GM19438 (cell line): ENCODE data around the gene MET.
"Not testable (repeated sequence)": the region's sequence is repeated elsewhere in the genome, so short reads cannot be mapped to it uniquely, and the experiment has no call there.

Experiments used
- ATAC-seq: cut with Tn5 transposase; IDR thresholded peaks from one replicate; pipeline ENCODE4 v1.9.1; 2021; ENCODE audit warnings: low read depth; ENCODE audit not compliant: unreplicated experiment

Gene MET

DNA sequence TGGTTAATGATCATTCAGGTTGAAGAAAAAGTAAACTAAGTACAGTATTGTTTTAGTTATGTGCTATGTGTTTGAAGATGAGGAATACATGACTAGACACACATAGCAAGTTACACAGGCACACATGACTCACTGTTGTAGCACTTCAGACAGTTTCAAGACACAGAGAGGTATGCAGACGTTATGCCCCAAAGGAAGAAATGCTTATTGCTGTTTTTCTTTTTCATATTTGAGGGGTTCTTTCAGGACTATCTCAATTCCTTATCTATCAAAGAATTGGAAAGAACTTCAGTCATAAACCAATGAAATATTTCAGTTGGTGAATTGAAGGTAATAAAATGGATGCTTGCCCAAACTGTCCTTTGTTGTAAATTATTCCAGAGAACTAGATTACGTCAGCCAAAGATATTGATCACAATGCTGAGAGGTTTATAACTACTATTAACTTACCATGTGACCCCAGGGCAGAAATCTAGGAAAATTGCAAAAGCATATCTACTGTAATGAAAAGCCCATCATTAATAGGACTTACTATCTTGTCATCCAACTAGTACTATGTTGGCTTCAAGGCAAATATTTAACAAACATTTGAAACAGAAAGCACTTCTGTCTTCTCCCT is 129.2 kb downstream of the MET start:
- no peak for ATAC-seq

DNA sequence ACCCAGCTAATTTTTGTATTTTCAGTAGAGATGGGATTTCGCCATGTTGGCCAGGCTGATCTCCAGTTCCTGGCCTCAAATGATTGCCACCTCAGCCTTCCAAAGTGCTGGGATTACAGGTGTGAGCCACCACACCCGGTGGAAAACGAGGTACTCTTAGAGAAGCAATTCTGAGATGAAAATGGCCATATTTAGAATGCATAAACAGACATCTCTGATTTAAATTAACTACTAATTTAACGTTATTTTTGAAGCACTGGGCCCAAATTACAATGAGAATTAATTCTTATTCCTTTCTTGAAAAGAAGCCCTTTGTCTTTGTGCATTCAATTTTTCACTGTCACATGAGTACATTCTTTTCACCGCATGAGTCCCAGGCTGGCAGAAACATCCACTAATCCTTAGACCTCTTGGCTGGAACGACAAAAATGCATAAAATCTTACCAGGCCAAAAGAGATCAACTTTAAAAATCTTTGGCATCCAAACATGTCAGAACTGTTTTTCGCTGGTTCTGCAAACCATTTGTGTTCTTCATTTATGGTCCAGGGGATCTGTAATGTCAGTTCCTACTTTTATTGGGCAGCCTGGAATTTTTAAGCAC is 130.2 kb downstream of the MET start:
- ATAC-seq: no peak

DNA sequence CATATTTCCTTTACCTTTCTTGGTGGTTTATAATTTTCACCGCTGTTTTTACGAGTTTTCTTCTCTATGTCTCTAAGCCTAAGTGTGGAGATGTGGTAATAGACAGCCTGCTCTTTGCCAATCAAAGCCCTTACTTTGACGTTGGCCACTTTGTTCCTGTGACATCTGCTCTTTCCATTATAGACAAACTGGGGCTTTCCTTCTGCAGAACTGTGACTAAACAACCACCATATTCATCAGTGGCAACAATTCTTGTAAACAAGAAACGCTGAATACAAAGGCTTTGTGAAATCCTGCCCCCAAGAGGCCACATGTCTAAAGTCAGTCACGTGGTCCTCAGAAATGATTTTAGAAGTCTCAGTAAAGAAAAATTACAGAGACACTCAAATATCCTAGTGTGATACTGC is 130.8 kb downstream of the MET start:
- ATAC-seq: no peak

DNA sequence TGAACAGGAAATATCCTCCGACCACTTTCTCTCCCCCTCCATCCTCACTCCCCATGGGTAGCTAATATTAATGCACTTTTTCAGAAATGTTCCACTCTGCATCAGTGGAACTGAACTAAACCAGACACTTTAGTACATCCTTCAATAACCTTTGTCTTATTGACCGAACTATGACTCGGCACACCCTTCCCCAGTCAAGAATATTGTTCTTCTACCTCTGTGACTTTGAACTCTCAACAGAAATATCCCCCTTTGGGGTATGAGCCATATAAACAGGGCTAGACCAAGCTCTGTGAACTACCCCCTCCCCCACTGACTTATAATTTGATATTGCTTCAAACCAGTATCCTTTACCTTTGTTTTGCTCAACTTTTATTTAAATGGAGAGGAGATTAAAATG is 132.5 kb downstream of the MET start:
- ATAC-seq: no peak

DNA sequence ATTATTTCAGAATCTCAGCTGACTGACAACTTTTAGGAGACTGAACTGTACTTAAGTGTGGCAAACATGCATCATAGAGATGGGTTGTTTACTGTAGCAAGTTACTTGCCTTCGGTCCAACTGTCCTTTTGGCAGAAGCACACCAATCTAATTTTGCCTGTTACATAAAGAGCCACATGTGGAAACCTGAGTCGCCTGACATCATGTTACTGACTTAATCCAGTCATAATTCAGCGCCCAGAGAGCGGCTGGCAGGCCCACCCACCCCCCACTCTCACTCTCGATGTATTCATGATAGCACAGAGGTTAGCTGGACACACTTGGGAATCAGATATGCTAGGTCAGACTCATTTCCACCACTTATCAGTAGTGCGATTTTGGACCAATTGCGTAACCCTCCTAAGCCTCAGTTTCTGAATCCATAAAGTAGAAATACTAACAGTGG is 133.1 kb downstream of the MET start:
- ATAC-seq: no peak

DNA sequence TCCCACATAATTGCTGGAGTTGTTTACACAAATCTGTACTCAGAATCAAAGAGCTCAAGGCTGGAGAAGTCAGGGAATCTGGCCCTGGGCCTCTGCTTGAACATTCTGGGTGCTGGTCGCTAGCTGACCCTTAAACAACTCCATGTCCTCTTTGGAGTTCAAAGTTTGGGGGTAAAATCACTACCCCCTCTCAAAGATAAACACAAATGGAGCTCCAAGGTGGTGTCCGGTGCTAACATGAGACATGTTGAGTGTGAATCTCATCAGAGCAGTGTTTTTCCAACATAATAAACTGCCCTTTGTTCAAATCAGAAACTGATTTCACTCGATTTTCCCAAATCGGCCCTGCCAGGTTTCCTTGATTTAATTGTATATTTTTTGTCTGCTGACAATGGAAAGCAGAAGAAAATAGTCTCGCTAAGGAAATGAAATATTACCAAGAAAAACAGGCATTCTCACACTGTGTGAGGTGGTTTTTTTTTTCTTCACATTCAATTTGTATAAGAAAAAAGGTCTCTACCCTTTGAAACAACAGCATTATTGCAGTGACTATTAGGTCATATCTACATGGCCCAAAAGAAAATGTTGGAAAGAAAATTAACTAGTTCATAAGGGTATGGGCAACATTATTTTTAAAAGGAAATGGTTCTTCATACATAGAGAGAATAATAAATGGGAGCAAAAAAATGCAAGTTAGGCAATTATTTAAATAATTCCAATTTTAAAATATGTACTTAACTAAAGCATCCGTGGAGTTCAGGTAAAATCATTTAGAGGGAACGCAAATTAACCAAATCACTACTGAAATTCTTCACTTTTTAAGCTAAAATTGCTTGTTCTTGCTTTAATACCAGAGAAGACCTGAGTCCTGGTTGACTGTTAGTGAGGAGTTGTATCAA is 134.3 kb downstream of the MET start:
- no peak for ATAC-seq

DNA sequence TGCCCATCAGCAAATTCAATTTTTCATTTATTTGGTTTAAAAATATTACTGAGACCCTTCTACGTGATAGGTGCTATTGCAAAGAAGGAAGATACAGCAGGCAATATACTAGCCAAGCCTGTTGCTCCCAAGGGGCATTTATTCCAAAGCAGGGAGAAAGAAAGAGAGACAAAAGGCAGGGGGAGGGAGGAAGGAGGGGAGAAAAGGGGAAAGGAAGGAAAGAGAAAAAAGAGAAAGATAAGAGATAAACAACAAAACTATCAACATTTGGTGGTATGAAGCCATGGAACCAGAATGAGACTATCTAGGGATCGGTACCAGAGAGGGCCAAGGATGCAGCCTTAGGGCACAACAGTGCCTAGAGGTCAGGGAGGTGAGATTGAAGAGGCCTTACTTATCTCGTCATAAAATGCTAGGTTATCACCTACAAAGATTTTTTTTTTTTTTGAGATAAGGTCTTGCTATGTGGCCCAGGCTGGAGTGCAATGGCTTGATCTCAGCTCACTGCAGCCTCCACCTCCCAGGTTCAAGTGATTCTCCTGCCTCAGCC is 135.1 kb downstream of the MET start:
- ATAC-seq: no peak

DNA sequence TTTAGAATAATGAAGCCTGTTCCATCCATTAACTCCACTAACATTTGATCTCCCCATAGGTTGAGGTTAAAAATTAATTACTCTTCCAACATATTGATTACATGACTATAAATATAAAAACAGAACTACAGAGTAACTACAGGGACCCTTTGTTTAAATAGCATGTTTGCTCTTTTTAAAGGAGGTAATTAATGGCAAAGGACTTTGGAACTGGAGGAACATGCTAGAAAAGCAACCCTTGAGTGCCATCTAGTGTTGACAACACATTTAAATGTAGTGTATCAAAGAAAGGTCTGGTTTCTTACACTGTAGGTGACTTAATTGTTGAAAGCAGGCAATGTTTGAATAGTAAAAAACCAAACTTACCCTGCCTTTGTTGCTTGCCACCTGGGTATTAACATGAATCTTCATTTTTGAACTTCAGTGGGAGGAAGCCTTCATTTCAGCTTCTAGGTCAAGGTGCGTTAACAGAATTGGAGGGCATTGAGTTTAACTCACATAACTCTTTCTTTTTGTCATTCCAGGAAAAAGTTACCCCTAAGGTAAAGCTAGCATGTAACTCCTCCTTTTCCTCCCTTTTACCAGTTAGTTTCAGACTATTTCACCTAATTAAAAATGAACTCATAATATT is 137.8 kb downstream of the MET start:
- ATAC-seq: no peak

DNA sequence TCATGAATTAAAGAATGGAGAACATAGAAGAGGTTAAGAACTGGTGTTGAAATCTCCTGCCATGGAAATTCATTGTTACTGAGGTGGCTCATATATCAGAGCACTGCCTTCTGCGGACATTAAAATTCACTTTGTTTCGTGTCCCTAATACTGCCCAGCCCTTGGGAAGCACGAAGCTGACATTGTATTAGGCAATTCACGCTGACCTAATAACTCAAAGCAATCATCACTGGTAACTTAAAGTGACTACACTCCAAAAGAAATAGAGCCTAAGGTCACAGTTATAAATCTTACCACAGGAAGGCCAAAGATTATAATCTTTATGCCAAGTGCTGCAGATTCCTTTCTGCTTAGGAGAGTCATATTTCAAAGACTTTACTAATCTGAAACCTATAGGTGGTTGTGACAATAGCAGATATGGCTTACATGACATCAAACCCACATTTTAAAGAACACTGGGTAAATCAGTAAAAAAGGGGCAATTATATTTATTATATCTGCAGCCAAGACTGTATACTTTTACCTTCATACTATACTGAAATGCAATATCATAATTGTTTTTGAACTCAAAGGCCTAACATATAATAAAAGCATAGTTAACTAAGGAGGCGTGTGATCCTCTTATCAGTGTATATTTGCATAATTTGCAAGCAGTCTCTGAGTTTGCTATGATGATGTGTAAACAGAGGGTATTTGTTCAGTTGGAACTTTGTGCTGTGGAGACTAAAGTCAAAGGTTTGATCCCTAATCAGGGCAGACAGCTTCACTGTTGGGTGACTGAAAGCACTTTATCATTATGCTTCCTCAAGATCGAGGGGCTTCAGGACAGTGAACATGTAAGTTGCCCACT is 138.5 kb downstream of the MET start:
- no peak for ATAC-seq

DNA sequence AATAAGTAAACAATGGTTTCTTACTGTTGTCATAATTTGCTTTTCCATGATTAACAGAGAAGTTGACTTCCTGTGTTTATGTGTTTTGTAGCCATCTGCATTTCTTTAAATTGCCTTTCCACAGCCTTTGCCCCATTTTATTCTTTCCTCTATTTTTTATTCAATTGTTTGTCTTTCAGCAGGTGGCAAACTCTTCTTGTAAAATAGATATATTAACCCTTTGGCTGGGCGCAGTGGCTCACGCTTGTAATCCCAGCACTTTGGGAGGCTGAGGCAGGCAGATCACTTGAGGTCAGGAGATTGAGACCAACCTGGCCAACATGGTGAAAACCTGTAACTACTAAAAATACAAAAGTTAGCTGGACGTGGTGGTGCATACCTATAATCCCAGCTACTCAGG is 139.8 kb downstream of the MET start:
- no peak for ATAC-seq

DNA sequence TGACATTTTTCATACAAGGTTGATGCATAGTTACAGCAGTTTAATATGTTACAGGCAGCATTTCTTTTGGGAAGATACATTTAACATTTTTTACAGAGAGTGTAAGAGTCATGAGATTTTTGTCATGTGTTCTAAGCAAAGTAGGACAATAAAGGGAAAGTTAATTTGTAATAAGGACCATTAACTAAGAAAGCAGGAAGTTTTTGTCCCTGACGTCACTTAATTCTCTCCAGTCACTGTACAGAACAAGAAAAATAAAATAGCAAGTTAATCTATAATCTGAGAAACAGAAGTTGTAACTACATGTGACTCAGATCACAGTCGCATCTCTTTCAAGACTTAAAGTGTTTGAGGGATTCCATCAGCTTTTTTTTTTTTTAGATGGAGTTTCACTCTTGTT is 140.9 kb downstream of the MET start:
- ATAC-seq: no peak

DNA sequence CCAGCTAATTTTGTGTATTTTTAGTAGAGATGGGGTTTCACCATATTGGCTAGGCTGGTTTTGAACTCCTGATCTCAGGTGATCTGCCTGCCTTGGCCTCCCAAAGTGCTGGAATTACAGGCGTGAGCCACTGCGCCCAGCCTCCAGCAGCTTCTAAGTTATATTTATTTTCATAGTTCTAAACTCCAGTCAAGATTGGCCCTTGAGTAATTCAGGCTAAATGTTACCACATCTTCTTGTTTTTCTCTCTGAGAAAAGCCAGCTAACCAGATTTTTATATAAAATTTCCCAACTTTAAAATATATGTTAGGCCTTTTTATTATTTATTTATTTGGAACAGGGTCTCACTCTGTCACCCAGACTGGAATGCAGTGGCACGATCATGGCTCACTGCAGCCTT is 141.4 kb downstream of the MET start:
- ATAC-seq: not testable (repeated sequence)

DNA sequence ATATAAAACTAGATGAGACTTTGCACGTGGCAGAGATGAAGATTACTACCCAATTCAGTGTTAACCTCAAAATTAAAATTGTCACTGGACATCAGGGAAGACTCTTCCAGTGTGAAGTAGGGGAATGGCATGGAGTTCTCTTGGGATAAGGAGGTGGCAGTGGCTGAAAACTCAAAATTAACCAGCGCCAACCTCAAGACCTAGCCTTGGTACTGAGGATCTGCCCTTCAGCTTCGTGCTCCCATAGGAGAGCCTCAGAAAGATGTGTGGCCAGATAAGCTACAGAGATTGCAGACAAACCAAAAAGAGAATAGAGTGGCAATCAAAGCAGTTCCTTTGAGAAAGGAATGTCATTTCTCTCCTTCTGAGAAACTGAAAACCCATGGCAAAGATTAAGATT is 143.0 kb downstream of the MET start:
- no peak for ATAC-seq

DNA sequence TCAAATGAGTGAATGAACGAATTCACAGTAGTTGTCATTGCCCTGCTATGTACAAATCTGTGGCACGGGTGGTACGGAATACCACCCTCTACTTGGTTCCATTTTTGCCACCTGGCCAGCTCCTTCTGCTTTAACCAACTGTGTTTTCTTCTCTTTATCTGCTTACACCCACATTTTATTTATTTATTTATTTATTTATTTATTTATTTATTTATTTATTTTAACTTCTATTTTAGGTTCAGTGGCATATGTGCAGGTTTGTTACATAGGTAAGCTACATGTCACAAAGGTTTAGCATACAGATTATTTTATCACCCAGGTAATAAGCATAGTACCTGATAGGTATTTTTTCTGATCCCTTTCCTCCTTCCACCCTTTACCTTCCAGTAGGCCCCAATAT is 148.2 kb downstream of the MET start:
- ATAC-seq: no peak

DNA sequence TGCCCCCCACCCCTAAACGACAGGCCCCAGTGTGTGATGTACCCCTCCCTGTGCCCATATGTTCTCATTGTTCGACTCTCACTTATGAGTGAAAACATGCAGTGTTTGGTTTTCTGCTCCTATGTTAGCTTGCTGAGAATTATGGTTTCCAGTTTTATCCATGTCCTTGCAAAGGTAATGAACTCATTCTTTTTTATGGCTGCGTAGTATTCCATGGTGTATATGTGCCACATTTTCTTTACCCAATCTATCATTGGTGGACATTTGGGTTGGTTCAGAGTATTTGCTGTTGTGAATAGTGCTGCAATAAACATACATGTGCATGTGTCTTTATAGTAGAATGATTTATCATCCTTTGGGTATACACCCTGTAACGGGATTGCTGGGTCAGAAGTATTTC is 149.7 kb downstream of the MET start:
- ATAC-seq: not testable (repeated sequence)

DNA sequence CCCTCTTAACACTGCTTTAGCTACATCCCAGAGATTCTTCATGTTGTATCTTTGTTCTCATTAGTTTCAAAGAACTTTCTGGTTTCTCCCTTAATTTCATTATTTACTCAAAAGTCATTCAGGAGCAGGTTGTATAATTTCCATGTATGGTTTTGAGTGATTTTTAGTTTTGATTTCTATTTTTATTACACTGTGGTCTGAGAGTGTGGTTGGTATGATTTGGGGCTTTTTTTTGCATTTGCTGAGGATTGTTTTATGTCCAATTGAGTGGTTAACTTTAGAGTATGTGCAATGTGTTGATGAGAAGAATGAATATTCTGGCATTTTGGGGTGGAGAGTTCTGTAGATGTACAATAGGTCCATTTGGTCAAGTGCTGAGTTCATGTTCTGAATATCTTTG is 152.5 kb downstream of the MET start:
- no peak for ATAC-seq

DNA sequence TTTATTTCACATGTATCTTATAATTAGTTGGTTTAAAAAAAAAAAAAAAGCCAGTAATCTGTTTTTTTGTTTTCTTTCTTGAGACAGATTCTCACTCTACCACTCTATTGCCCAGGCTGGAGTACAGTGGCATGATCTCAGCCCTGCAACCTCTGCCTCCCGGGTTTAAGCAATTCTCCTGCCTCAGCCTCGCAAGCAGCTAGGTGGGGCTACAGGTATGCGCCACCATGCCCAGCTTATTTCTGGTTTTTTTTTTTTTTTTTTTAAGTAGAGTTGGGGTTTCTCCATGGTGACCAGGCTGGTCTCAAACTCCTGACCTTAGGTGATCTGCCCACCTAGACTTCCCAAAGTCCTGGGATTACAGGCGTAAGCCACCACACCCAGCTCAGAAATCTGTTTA is 156.3 kb downstream of the MET start:
- no peak for ATAC-seq

DNA sequence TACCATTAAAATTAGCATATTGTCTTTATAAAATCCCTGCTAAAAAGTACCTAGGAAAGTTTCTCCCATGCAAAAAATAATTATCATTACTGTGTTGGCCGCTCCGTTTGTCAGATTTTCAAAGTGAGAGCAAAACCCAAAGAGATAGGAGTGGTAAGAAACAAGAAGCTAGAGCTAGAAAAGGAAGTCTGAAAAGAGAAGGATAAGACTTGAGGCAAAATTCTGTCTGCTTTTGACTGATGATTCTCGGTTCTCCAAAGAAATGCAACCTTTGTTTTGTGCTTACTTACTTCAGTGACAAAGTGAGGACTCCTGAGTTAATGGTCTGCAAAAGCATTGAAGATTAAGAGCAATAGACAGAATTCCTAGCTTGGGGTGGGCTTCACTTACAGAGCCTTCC is 157.0 kb downstream of the MET start:
- no peak for ATAC-seq

DNA sequence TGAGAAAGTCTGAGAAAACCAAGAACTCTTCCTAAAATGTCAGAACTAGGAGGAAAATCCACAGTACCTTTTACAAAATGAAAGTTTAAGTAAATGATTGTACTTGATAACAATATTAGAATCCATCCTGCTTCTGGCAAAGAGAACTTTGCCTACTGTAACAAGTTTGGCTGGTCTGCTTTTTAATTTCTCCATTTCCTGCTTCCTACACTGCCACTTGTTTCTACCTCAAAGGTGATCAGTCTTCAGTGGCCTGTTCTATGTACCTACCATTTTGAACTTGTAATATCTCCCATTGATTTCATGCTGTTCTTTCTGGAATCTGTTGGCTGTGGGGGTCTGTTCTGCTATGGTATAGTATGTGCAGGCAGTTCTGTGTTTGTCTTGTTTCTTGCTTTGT is 157.5 kb downstream of the MET start:
- no peak for ATAC-seq

DNA sequence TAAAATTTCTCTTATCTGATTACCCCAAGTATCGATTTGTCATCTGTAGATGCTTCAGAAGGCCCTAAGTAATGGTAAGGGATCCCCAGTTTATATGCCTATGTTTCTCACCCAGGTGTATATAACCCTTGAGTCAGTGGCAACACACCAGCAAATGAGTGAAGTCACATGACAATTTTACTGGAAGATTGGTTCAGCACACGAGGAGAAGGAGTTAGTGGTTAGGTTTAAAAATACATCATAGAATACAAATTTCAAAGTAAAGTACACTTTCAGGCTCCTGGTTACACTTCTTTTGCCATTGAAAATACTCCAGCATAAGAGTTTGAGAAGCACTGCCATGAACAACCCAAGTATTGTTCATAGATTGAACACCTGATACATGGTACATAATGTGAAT is 160.7 kb downstream of the MET start:
- no peak for ATAC-seq
